ENCODE measurements around the gene ANO1.

DNA sequence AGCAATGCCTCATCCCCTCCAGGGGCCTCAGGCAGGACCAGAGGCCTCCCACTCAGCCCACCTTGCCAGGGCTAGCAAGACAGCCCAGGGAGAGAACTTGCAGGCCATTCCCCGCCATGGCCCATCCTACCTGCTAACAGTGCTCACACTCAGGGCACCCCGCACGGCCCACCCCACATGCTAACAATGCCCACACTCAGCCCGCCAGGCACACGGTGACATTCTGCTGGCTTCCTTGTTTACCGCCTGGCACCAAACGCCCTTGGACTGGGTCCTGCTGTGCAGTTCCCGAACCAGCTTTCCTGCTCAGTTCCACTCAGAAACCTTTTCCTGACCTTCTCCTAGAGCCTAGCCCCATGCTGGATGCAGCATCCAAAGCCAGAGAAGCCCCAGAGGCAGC, 91.5 kb downstream of the ANO1 start:
- TF ChIP-seq POLR2A (IDR thresholded peaks at IDR 0.05) (no peak), CTCF (IDR thresholded peaks at IDR 0.05 in 4 of 5, conservative IDR thresholded peaks at IDR 0.05 in 1 of 5) (no peak)
